Stimulated activated CD4-positive, alpha-beta T cell treated with anti-CD3 and anti-CD28 coated beads, TNF-alpha, amount 100 ng/mL, for 1 hour (primary cell): ENCODE data around the gene SGTA.

Experiments
- DNase-seq, 3 donors: peaks; one replicate each; pipeline ENCODE4 v3.0.0-alpha.2; 2020; ENCODE audit warnings: low read depth in 3 of 3, low spot score in 1 of 3

SGTA gene

DNA sequence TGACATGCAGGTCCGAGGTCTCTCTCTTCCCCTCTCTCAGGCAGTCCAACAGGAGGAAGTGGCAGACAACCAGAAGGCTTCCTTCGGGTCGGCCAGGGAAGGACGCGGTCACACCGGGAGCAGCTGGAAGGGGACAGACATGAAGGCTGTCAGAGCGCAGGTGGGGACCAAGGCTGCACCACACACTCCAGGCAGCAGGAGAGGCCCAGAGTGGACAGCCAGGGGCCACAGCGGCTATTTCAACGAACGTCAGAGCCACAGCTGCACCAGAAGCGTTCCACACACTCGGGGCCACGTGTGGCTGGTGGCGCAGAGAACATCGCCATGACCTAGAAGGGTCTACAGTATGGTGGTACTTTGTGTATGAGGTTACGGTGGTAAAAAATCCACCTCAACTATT, 27.3 kb downstream of the SGTA start:
- no peak for DNase-seq

DNA sequence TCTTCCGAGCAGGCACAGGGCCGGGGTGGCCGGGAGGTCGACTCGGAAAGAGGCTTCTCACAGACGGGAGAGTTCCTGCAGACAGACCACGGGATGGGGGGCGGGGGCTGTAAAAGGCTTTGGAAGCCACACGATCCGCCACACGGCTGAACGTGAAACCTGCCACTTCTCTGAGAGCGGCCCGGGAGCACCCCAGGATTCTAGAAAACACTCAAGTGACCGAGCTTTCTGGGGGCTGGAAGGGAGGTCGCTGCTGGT, 27.7 kb downstream of the SGTA start:
- DNase-seq: no peak

DNA sequence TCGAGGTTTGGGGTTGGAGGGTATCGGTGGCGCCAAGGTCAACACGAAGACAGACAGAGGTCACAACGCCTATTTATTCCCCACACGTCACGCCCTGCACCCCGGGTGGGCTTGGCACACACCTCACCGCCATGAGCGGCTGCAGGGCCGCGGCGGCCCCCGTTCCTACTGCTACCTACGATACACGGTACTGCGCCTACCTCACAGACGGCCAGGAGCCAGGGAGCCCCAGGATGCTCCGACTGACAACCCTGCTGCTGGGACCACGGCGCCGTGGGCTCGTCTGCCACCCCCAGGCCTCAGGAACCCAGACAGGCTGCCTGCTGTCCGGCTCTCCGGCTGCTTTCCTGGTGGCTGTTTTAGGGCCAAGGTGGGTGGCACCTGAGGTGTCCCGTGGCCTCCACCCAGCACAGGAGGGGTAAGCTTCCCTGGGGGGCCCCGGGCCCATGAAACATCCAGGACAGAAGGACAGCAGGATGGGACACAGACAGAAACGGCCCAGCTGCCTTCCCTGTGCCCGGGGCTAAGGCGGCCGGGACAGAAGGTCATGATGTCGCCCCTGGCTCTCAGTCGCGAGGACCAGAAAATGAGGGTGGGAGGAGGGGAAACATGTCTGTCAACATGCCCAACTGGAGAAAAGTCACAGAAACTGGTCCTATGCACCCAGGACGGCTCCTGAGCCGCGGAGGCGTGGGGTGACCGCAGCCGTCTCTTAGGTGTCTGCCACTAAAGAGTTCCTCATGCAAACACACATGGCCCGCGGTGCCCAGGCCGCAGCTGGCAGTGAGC, 28.2 kb downstream of the SGTA start:
- DNase-seq: no peak

DNA sequence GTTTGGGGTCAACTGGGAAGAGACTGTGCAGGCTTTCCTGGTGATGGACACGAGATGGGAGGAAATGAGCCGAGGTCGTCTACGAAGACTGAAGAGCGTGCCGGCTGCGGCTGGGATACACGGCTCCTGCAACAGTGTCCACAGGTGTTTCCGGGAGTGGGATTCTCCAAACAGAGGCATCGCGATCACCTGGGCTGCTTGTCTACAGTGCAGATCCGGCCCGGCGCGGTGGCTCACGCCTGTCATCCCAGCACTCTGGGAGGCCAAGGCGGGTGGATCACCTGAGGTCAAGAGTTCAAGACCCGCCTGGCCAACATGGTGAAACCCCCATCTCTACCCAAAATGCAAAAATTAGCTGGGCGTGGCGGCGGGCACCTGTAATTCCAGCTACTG, 31.6 kb downstream of the SGTA start:
- no peak for DNase-seq

DNA sequence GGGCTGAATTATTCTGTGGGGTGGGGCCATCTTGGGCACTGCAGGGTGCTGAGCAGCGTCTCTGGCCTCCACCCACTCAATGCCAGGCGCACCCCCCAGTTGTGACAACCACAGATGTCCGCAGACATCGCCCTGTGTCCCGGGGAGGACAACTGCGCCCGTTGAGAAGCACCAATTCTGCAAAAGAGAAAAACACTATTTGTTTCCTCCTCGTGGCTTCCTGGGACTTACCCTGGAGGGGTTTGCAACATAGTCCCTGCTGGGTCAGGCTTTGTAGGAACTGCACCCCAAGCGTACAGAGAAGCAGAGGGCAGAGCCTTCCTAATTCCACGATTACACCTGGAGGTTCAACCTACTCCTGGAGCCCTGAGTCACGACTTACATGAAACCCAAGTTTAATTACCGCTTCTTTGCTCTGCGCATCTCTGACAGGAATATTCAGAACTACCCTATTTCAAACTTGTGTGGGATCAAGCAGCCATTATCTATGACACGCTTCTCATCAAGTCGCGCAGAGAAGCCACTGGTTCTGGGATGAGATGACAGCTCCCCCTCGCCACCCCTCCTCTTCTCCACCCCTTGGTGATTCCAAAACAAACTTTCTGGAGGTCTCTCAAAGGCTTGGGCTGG, 32.1 kb downstream of the SGTA start:
- DNase-seq: no peak

DNA sequence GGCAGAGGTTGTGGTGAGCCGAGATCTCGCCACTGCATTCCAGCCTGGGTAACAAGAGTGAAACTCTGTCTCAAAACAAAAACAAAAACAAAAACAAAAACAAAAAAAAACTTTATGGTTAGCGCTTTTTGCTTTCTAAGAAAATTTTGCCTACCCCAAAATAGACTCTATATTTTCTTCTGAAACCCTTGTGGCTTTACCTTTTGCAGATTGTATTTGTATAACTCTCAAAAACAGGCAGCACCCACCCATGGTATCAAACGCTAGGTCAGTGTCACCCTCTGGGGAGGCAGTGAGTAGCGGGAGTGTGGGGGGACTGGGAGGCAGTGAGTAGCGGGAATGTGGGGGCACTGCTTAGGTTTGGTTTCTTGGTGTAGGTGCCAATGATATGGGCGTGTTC, 35.7 kb downstream of the SGTA start:
- no peak for DNase-seq

DNA sequence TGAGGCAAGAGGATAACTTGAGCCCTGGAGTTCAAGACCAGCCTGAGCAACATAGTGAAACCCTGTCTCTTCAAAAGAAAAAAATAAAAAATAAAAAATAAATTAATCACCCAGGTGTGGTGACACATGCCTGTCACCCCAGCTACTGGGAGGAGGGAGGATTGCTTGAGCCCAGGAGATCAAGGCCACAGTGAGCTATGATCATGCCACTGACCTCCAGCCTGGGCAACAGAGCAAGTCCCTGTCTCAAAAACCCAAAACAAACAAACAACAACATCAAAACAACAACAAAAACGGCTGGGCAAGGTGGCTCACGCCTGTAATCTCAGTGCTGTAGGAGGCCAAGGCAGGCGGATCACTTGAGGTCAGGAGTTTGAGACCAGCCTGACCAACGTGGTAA, 39.0 kb downstream of the SGTA start:
- DNase-seq: no peak

DNA sequence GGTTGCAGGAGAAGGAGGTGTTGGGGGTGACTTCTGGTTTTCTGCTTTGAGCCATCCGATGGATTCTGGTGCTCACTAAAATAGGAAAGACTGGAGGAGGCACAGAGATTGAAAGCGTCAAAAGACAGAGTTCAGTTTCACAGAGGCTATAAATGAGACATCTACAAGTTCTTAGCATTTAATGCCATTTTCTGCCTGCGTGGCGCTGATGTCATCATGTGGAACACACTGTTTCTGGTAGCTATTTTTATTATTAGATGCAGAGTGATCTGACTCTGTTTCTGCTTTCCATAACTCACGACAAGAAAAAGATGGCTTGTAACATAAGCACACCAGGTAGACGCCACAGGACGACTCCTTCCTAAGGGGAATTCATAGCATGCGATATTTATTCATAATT, 40.0 kb downstream of the SGTA start:
- no peak for DNase-seq

DNA sequence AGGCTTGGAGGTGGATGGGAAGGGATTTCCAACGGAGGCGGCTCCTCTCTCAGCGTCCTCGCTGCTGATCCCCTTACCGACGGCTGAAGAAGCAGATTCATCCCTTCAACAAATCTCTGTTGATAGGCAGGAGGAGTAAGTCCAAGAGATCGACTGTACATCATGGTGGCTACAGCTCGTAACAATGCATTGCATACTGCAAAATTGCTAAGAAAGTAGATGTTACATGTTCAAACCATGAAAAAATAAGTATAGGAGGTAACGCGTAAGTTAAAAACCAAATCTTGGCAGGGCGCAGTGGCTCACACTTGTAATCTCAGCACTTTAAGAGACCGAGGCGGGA, 42.8 kb downstream of the SGTA start:
- DNase-seq: no peak

DNA sequence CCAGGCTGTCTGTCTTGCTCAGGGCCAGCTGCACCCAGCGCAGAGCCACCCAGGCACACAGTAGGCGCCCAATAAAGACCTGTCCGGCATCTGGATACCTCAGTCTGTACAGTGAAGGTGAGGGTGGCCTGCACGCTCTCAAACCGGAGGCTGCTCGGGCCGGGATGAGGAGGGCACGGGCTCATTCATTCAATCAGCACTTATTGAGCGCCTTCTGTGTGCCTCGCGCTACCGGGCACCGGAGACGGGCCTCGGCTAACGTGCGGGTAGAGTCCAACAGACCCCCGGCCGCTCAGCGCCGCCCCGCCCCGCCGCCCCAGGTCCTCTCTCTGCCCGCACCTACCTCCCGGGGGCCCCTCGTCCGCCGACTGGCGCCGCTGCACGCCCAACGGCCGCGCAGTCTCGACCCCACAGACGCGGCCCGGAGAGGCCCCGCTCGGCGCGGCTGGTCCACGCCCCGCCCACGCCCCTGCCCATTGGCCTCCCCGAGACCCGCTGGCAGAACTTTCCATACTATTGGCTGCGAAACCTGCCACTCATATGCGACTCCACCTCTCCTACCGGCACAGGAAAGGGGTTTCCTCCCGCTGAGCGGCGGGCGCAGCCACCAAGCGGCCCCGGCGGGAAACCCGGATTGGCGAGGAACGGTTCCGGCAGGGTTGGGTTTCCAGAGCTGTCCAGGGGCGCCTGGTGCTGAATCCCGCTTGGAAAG, 43.3 kb downstream of the SGTA start, which contains the start of gene SLC39A3:
TSS of gene SLC39A3 (minus strand) at position 416 of the 712 bp plus-strand sequence. CDS start 2,760 bp downstream, outside the sequence.
- peak; percentile 98 to 99 (median 98) for DNase-seq

DNA sequence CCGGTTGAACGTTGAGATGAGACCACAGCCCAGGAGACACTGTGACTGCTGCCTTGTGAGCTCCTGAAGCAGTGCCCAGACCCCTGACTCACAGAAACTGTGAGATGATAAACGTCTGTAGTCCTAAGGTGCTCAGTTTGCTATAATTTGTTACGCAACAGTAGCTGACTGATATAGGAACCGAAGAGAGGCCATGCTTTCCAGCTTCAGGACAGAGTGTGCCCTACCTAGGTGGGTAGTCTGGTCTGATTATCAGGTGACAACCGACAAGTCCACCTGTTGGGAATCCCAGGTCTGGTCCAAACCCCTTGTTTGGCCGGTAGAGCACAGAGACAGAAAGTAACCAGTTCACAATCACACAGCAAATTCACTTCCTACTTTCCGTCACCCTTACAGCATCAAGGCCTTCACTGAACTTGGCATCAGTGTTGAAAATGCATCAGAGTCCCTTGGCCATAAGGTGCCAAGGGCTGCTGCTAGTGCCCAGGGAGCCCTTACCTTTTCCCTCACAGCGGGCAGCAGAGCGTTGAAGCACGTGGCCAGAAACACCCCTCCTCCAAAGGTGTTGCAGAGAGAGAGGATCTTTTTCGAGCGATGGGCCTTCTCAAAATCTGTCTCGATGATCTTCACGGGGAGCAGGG, 46.4 kb downstream of the SGTA start:
- no peak for DNase-seq

DNA sequence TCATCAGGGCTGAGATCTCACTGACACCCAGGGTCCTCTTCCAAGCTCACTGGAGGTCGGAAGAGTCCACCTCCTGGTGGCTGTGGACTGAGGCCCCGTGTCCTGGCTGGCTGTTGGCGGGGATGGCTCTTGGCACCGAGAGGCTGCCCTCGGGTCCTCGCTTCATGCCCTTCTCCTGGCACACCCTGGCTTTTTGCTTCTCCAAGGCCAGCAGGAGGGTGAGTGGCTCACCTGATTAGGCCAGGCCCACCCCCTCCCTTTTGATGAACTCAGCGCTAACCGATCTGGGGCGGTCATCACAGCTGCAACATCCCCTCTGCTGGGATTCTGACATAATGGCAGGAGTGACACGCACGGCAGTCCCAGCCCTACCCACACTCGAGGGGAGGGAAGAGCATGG, 47.7 kb downstream of the SGTA start:
- DNase-seq: no peak

DNA sequence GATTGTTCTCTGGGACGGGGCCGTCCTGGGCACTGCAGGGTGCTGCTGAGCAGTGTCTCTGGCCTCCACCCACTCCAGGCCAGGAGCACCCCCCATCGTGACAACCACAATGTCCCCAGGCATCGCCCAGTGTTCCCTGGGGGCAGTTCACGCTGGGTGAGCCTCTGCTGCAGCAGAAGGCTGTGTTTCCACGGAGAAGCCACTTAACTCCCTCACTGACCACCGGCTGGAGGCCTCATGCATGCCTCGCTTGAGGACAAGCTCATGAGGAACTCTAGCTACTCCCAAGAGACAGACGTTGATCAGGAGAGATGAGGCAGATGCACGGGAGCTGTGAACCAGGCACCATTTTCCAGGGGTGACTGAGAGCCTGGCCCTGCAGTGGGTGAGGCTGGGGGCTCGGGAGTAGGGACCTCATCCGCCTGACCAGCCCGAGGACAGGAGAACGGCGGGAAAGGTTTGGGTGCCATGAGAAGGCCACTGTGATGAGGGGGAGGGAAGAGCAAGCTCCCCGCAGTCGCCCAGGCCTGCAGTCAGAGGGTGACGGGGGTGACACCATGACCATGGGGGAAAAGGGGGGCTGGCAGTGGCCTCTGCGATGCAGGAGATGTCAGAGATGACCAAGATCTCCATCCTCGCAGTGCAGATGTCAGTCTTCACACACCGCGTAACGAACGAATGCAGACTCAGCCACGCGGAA, 48.3 kb downstream of the SGTA start:
- DNase-seq: no peak

DNA sequence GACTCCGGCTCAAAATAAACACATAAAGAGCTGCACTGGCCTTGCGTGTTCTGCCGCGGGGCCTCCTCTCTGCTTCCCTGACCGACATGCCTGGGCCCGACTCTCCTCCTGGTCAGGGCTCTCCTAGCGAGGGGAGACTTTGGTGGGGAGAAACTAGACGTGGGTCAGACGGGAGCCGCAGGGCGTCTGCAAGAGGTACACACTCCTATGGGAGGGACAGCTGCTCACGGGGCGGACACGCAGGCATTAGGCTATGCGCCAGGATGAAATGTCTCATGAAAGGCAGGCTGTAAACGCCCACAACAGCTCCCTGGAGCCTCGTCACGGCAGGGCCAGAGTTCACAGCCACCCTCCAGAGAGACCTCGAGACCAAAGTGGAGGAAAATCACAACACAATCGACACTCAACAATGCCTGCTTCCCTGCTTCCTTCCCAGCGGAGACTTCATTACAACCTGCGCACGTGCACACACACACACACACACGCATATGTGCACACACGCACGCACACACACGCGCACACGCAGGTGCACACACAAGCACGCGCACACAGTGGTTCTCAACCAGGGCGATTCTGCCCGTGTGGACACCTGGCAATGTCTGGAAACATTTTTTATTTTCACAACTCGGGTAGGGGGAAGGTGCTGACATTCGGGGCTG, 49.0 kb downstream of the SGTA start:
- DNase-seq: no peak

DNA sequence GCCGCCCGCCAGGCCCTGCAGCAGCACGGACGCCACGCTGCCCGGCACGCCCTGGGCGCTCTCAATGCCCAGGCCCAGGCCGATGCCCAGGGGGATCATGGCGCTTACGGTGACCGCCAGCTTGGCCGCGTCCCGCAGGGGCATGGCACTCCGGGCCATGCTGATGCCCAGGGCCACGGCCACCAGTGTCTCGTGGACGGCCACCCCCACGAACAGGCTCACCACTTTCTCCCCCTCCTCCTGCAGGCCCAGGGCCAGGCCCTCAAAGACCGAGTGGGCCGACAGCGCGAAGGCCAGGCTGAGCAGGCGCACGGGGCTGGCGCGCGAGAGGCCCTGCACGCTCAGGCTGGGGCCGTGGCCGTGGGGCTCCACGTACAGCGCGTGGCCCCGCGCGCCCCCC, 50.2 kb downstream of the SGTA start:
- DNase-seq: no peak

DNA sequence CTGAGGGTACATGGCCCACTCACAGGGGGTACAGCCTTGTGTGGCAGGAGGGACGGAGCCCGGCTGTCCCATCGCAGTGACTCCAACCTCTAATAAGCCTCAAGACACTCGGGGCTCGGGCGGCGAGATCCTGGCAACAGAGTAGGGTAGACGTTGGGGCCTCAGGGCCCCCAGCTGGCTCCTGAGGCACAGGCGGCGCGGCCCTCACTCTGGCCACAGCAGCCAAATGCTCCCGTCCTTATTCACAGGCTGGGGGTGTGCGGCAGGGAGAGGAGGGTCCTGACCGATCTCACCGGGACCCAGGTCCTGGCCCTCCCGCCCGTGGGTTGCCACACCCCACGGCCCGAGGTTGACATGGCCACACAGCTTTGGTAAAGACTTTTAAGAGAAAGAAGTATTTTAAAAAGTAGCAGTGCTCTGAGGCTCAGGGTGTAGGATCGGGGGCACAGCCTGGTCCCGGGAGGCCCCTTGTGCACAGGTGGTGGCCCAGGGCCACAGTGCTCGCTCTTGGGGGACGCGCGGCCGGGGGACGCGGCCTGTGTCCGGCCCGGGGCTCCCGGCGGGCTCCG, 50.8 kb downstream of the SGTA start:
- DNase-seq: no peak

DNA sequence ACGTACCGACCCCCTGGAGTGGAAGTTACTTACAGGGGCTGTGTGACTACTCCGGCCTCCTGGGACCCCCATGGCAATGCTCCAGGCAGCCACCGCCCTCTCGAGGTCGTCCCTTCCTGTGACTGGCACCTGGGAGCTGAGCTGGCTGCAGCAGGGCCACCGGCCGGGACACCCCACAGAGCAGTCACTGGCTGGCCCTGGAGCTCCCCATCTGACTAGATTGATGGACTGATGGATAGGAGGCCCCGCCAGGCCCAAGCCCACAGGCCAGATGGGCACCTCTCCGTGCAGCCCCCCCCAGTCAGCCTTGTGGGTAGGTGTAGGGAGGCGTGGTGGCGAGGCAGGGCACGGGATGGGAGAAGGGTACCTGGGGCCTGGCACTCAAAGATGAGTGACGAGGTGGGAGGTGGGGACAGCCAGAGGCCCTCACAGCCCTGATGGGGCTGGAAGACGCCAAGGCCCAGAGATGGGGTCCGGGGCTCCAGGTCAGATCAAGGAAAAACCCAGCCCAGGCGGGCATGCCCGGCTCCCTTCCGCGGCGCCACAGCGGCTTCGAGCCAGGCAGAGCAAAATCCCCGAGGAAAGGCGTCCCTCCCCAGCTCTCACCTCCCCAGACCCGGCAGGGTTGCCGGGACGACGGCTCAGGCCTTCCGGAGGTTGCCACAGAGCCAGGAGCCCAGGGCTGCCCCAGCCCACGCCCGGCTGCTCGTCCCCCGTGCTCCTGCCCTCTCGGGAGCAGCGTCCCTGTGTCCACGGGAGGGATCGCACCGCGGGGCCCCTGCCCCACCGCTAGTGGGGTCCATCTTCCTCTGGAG, 51.7 kb downstream of the SGTA start:
- DNase-seq: no peak

DNA sequence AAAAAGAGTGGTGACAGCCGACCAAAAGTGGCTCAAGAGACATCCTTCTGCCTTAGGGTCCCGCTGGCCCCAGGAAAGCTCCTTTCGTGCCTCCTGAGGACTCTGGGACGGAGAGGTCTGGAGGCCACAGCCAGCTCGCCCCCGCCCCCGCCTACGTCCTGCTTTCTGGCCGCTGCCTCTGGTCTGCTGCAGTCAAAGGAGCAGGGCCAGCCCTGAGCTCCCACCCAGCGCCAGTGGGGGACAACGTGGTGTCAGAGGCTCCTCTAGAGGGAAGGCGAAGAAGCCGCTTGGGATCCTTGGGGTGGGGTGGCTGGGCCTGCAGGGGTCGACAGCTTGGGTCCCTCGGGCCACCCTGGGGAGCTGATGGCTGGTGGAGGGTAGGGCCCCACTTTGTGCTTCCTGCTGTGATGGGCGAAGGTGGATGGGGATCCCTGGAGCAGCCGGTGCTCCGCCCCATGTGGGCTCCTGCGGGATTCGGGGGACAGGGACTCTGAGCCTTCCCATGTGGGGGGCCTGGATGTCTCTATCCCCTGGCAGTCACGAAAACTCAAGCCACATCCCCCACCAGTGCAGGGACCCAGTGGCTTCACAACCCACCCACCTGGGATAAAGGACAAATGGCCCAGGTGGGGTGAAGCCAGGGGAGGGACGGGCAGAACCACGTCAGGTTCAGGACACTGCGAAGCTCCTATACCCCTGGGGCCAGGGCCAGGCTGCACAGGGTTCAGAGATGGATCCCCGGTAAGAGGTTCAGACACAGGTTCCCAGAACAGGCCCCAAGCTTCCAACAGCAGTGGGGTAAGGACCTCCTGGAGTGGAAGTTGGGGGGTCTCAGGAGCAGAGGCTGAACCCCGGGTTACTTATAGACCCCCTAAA, 52.9 kb downstream of the SGTA start:
- no peak for DNase-seq
